ENCODE data around the gene HPSE.

Gene HPSE

DNA sequence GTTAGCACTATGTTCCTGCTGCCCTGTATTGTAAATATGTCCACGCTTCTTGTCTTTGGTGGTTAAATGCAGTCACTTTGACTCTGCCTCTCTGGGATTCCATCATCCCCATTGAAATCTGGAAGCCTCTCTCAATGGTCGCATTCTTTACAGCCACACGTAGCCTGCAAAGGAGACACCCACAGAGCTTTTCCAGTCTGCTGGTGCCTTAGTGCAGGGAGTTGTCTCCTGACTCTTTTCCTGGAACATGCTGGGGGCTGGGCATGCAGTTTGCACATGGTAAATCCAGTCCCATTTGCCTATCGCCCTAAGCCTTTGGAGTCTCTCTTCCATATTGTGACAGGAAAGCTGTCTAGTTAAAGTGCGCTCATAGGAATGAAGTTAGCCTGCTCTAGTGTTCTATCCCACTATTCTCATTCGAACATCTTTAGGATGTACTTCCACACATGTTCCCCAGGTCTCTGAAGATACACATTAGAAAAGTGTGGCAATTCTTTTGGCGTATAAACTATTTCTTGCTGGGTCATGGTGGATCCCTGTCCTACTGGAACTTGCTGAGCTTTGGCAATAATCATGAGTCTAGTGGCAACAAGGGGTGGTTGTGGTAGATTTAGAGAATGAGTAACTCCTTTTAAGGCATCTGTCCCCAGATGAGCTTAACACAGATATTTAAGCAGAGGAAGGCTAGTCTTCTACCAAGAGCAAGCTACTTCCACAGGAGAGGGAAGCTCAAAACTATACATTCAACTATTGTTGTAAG lies 83.8 kb downstream of the HPSE start:
- H3K27me3 ChIP-seq (ENCODE audit: insufficient read depth, low read length), result no peaks in the 10 kb centered on the region
- H2AFZ ChIP-seq (ENCODE audit: low read length), result no peak overlapping the region
- H3F3A ChIP-seq (ENCODE audit: insufficient read depth, low read length), result 0 out of 2 replicates have a peak, but pooled peaks cover 2% of the 10 kb centered on the region
- no peak overlapping the region for H3K27ac ChIP-seq (ENCODE audit: low read depth, low read length, poor library complexity, severe bottlenecking)
- no peaks in the 10 kb centered on the region for H4K20me1 ChIP-seq (ENCODE audit: insufficient read depth, low read length)
- peaks cover 13% of the 10 kb centered on the region for H3K4me1 ChIP-seq (ENCODE audit: insufficient read depth, low read length, severe bottlenecking)
- no peaks in the 10 kb centered on the region for H3K36me3 ChIP-seq (ENCODE audit: insufficient read depth, low read length)
- H3K9ac ChIP-seq (ENCODE audit: low read length), result no peak overlapping the region
- no peak overlapping the region for H3K4me2 ChIP-seq (ENCODE audit: low read length)
- TF ChIP-seq EZH2 (IDR thresholded peaks at IDR 0.05; ENCODE audit: borderline replicate concordance, low read length) (no peak), CTCF (IDR thresholded peaks at IDR 0.05; ENCODE audit: low read length) (no peak)
- no peaks in the 10 kb centered on the region for H3K9me3 ChIP-seq (ENCODE audit: low read length)
- no peak overlapping the region for H3K4me3 ChIP-seq (ENCODE audit: low read depth, low read length, poor library complexity, severe bottlenecking)
- no peaks in the 10 kb centered on the region for H3K79me2 ChIP-seq (ENCODE audit: insufficient read depth, low read length)
- no peaks in the 10 kb centered on the region for H3K9me2 ChIP-seq (ENCODE audit: low read depth, low read length)

DNA sequence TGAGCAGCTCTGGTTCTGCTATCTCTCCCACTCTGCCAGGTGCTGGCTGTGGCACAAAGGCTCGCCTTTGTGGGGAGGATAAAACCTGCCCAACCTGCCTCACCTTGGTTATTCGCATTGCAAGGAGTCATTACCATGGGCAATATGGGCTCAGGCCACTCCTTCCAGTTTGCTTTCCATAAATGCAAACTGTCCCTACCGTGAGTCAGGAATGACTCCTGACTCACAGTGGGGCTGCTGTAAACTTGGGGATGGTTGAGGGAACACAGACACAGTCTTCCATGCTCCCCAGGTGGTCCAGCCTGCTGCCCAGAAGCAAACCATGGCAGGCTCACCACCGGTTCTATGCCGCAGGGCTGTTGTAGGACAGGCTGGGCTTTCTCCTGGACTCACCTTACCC lies 86.2 kb downstream of the HPSE start:
- H3K4me3 ChIP-seq (ENCODE audit: low read depth, low read length, poor library complexity, severe bottlenecking), result no peak overlapping the region
- H3K9ac ChIP-seq (ENCODE audit: low read length), result no peak overlapping the region
- H3K9me2 ChIP-seq (ENCODE audit: low read depth, low read length), result no peaks in the 10 kb centered on the region
- H3K9me3 ChIP-seq (ENCODE audit: low read length), result no peaks in the 10 kb centered on the region
- no peaks in the 10 kb centered on the region for H4K20me1 ChIP-seq (ENCODE audit: insufficient read depth, low read length)
- no peaks in the 10 kb centered on the region for H3K27me3 ChIP-seq (ENCODE audit: insufficient read depth, low read length)
- H3F3A ChIP-seq (ENCODE audit: insufficient read depth, low read length), result no peaks in the 10 kb centered on the region
- H3K4me1 ChIP-seq (ENCODE audit: insufficient read depth, low read length, severe bottlenecking), result peaks cover 10% of the 10 kb centered on the region
- H3K79me2 ChIP-seq (ENCODE audit: insufficient read depth, low read length), result no peaks in the 10 kb centered on the region
- H3K27ac ChIP-seq (ENCODE audit: low read depth, low read length, poor library complexity, severe bottlenecking), result no peak overlapping the region
- no peaks in the 10 kb centered on the region for H3K36me3 ChIP-seq (ENCODE audit: insufficient read depth, low read length)
- H2AFZ ChIP-seq (ENCODE audit: low read length), result no peak overlapping the region
- no peak for TF ChIP-seq CTCF (IDR thresholded peaks at IDR 0.05; ENCODE audit: low read length)
- no peak for TF ChIP-seq EZH2 (IDR thresholded peaks at IDR 0.05; ENCODE audit: borderline replicate concordance, low read length)
- H3K4me2 ChIP-seq (ENCODE audit: low read length), result no peak overlapping the region

GRCh38 chr4:83247415-83248357 lies 87.0 kb downstream of the HPSE start:
- Histone ChIP-seq H3K27ac (ENCODE audit: low read depth, low read length, poor library complexity, severe bottlenecking) (no peak overlapping the region), H3K36me3 (ENCODE audit: insufficient read depth, low read length) (no peaks in the 10 kb centered on the region), H3K4me2 (ENCODE audit: low read length) (no peak overlapping the region), H3K4me1 (ENCODE audit: insufficient read depth, low read length, severe bottlenecking) (peaks cover 6% of the 10 kb centered on the region), H3K79me2 (ENCODE audit: insufficient read depth, low read length) (no peaks in the 10 kb centered on the region), H2AFZ (ENCODE audit: low read length) (no peak overlapping the region), H3K27me3 (ENCODE audit: insufficient read depth, low read length) (no peaks in the 10 kb centered on the region), H3K9me3 (ENCODE audit: low read length) (no peaks in the 10 kb centered on the region), H3K9ac (ENCODE audit: low read length) (no peak overlapping the region), H3K9me2 (ENCODE audit: low read depth, low read length) (no peaks in the 10 kb centered on the region), H3K4me3 (ENCODE audit: low read depth, low read length, poor library complexity, severe bottlenecking) (no peak overlapping the region), H4K20me1 (ENCODE audit: insufficient read depth, low read length) (no peaks in the 10 kb centered on the region), H3F3A (ENCODE audit: insufficient read depth, low read length) (no peaks in the 10 kb centered on the region)
- TF ChIP-seq EZH2 (IDR thresholded peaks at IDR 0.05; ENCODE audit: borderline replicate concordance, low read length) (no peak), CTCF (IDR thresholded peaks at IDR 0.05; ENCODE audit: low read length) (no peak)
